HFF-Myc (cell line): ENCODE measurements around the gene RFNG.

ENCODE experiments used
- DNase-seq: peaks from one replicate; pipeline ENCODE4 v3.0.0-alpha.2; 2011; ENCODE audit warnings: low read depth; ENCODE audit errors: extremely low read depth
- H3K4me3 ChIP-seq: replicated peaks from 2 replicates; pipeline ENCODE4 v1.5.1; 2011; ENCODE audit warnings: low read depth, mild to moderate bottlenecking, control low read depth, low read length
- CTCF ChIP-seq: IDR thresholded peaks from 2 replicates; pipeline ENCODE4 v1.5.1; 2012; ENCODE audit warnings: mild to moderate bottlenecking, low read depth, low read length, control low read depth; ENCODE audit errors: missing control alignments

RFNG gene

GRCh38 chr17:81998212-81998611 is 53.4 kb downstream of the RFNG start:
- H3K4me3 ChIP-seq: no peak overlapping the region
- DNase-seq: no peak
- TF ChIP-seq CTCF: no peak
